Inferior parietal cortex (tissue), 1 donor: ENCODE data around the gene TTC34.
"Not testable (repeated sequence)": the region's sequence is repeated elsewhere in the genome, so short reads cannot be mapped to it uniquely, and the experiment has no call there.

ENCODE experiments used
- DNase-seq: peaks from one replicate; pipeline ENCODE4 v3.0.0-alpha.2; 2016; ENCODE audit errors: extremely low spot score

The TTC34 gene

DNA sequence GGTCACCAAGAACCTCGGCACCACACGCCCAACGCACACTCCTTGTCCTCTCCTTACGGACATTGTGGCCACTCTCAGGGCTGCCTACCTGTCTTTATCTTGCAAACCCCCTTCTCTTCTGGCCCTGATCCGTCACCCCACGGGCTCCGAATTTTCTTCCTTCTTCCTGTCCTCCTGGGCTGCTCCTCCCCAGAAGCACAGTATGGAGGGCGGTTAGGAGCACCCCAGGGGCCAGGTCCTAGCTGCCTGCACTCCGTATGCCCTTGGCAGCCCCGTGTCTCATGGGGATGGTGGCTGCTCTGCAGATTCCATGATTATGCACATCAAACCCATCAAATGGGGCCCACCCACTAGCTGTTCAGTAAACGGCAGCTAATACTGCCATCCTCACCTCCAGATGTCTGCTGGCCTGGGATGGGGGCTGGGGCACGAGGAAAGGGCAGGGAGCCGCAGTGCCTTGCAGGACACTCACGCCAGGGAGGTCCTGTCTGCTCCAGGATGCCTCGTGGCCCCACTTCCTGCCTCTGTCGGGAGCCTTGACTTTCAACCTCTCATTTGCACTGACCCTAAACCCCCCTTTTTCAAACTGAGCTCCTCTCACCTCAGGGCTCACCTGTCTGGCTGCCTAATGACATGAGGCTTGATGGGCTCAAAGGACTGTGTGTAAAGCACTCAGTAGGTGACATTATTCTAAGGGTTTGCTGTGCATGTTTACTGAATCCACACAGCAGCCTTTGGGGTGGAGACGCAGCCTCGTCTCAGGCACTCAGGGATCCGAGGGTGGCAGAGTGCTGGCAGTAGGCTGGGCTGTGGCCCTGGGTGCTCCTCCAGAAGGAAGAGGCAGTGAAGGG is 4.4 kb downstream of the TTC34 start:
- DNase-seq, result no peak

GRCh38 chr1:2795926-2796325 is 5.6 kb downstream of the TTC34 start:
- no peak for DNase-seq

DNA sequence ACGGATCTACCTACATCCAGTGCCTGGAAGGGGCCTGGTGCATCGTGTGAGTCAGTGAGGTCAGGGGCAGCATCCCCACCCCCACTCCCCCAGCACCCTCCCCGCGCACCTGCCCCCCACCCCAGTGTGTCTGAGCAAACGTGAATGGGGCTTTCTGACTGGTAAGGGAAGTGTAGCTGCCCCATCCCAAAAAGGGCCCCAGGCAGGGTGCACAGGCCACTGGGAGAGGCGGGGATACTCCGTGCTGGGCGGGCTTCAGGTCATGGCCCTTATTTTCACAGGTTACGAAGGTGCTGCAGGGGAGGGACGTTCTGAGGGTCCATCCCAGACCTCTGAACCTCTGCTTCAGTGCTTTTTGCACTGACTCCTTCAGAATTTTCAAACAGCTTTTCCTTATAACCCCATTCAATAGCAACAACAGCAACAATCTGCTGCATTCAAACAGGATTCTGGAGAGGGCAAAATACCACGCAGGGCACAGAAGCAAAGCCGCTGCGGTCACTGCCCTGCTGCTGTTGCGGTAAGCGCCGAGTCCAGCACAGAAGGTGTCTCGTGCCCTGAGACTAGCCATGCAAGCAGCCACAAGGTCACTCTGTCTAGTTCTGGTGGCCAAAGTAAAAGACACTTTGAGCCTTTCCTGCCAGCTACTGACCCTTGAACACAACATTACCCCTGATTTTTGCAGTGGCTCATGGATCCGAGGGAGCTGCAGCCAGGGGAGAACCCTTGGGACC is 10.3 kb downstream of the TTC34 start:
- no peak for DNase-seq

DNA sequence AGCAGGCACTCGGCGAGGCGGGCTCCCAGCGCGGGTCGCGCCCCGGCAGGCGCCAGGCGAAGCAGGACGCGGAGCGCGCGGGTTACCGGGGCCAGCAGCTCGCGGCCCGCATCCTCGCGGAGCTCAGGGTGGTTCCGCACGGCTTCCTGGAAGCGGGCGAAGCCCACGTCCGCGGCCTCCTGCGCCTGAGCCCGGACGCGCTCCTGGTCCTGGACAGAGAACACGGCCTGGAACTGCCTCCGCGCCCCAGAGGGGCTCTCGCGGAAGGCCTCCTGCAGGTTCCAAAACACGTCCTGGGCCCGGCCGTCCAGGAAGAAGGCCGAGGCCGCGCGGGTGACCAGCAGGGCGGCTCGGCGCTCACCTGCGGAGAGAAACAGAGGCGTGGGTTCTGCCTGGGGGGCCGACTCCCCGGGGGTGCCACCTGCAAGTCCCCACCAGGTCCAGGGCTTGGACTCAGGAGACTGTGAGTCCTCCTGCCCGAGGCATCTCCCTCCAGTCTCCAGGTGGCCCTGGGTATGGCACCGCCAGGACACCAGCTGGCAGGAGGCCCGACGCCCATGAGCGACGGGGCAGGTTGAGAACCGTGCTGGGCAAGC is 11.4 kb downstream of the TTC34 start:
- no peak for DNase-seq

DNA sequence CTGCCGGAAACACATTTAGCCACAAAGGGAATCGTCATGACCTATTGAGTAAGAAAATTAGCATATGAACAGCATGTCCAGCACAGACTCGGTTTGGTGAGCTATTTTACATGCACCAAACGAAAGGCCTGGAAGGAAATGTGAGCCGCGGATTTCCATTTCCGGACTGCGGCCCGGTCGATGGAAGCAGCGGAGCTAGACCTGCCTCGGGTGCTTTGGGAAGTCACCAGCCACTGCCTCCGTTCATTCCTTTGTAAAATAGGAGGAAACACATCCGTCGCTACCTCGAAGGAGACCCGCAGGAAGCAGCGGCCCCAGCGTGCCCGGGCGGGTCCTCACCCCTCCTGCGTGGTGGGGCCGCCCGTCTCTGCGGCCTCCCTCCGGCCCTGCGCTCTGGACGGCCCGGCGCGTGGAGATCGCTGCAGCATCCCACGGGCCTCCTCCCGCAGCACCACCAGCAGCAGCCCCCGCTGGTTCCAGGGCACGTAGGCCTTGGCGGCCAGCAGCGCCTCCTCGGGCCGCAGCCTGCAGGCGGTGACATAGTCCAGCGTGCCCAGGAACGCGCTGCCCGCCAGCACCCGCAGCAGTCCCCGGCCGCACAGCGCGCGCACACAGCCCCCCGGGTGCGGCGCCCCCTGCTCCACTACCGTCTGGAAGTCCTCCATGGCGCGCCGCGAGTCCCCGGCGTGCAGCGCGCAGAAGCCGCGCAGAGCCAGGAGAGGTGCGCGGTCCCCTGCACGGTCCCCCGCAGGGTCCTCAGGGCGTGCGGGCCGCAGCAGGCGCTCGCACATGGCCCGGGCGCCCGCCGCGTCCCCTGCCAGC is 12.1 kb downstream of the TTC34 start:
- no peak for DNase-seq

- no peak for DNase-seq
These were observed 12.9 kb downstream of the TTC34 start for GRCh38 chr1:2788506-2789163.

DNA sequence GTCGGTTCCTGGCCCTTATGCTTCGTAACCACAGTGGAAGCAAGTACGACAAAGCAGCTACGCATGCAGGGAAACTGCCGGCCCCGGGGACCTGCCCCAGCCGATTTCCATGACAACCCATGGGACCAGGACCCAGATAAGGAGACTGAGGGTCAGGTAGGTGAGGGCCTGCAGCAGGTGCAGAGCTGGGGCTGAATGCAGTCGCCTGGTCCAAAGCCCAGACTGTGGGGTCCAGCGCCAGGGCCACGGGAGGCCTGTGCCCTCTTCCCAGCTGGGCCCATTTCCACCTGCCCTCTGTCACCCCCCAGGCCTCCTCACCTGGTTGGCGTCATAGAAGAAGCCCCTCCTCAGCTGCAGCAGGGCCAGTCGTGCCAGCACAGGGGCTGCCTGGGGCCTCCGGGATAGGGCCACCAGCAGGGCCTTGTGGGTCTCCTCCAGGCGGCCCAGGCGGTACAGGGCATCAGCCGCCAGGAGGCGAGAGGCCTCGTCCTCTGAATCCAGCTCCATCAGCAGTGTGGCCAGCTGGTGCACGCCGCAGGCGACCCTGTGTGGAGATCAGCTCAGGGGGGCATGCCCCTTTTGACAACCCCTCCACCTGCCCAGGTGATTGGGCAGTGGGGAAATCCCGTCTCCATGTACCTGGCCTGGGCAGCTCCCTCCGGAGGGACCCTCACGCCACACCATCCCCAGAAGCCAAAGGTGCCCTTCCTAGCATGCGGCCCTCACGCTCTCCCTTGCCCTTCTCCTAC is 14.2 kb downstream of the TTC34 start:
- DNase-seq, result no peak

GRCh38 chr1:2786329-2787162 is 14.9 kb downstream of the TTC34 start:
- peak; percentile 20 for DNase-seq

DNA sequence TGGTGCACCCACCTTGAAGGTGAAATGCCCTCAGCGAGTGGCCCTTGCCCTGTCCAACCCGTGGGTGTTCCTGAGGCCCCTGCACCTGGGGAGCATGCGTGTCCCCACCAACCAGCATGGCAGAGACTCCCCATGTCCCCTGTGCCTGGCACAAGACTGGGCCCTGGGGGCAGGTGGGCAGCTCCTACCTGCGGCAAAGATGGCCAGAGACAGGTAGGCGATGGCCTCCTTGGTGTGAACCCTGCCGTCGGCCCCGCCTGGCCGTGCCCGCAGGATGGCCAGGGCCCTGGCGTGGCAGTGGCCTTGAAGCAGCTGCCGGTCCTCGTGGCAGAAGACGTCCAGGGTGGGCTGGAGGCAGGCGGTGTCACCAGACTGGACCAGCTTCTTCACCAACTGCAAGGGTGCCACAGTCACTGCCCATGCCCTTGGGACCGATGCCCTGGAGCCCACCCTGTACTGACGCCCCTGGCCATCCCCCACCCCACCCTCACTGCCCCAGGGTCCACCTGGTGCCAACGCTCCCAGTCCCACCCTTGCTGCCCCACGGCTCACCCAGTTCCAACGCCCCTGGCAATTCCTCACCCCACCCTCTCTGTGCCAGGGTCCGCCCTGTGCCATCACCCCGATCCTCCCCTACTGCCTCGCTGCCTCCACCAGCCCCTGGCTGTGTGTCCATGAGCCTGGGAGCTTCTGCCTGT is 15.7 kb downstream of the TTC34 start:
- no peak for DNase-seq

DNA sequence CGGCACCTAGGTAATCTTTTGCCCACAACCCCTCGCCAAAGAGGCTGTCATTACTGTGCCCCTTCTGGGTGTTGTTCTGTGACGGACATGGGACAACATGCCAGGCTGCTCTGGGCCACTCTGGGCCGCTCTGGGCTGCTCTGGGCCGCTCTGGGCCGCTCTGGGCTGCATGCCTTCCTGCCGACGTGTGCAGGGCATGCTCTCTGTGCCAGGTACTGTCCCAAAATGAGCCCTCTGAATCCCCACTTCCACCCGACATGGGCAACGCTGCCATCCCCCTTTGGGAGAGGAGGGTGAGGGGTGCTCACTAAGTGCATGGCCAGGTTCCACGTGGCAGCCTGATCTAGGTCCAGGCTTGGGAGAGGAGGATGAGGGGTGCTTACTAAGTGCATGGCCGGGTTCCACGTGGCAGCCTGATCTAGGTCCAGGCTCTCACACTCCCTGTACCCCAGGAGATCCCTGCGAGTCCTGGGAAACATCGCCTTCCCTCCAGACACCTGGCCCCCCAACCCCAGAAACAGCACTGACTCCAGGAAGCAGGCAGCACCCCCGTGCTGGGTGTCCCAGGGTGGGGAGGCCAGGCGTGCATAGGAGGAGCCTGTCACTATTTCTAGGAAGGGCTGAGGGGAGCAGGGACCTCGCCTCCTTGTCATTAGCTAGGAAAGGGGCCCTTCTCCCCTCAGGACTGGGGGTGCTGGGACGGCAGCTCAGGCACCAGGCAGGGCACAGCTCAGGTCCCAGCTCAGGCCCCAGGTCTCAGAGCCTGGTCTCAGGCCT is 16.5 kb downstream of the TTC34 start:
- DNase-seq, result no peak

- no peak for DNase-seq
These were observed 17.8 kb downstream of the TTC34 start for GRCh38 chr1:2783435-2784397.

DNA sequence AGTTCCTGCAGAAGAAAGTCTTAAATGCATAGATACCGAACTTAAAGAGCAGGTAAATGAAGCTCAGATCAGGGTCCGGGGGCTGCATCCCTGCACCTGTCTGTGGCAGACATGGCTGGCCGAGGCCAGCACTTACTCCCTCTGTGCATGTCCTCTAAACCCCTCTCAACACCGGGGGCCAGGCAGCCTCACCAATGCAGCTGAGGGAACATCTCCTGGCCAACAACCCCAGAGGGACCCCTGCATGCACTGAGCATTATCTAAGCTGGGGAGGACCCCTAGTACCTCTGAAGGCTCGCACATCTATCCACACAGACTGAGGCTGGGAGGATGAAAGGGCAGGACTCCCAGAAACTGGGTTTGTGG is 18.4 kb downstream of the TTC34 start:
- DNase-seq, result no peak

DNA sequence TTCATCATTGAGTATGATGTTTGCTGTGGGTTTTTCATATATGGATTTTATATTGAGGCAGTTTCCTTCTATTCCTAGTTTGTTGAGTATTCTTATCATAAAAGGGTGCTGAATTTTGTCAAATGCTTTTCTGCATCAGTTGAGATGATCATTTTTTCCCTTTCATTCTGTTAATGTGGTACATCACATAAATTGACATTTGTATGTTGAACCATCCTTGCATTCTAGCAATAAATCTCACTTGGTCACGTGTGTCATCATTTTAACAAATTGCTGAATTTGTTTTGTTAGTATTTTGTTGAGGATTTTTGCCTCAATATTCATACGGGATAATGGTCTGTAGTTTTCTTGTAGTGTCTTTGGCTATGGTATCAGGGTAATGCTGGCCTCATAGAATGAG is 19.9 kb downstream of the TTC34 start:
- no peak for DNase-seq

- DNase-seq, result no peak
These were observed 23.3 kb downstream of the TTC34 start for GRCh38 chr1:2778220-2778592.

DNA sequence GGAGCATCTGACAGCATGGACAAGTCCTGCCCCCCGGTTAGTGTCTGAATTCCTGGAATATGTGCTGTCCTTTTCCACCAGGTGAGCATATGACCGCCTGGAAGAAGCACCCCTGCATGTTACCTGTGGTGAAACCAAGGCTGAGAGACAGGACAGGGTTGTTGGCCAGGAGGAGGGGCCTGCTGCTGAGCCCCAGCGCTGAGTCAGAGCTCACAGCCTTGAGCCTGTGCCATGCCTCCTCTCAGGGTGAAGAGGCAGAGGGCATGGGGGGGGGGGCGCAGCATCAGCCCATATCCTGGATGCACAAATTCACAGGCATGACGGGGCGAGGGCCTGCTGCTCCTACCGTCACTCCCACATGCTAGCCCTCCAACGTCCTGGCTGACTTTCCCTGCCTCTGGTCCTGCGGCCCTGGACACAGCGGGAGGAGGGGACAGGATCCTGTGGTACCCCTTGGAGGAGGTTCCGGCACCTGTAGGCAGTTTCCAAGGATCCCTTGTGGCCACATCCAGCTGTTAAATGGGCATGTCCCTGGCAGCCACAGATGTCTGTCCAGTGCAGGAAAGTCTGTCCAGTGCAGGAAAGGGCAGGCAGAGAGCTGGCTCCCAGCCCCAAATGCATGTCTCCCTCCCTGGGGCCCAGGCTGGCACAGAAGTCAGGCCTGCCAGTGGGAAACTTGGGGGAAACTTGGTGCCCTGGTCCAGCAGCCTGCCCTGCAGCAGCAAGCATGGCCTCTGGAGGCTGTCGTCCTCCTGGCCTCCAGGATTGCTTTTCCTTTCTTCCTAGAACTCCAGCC is 23.9 kb downstream of the TTC34 start:
- DNase-seq, result no peak

GRCh38 chr1:2775333-2775732 is 26.2 kb downstream of the TTC34 start:
- not testable (repeated sequence) for DNase-seq
